Measurements from ENCODE around the gene SF3B1. TPM values are rescaled to one million over a fixed set of nuclear protein-coding genes. Genes with fewer than 3 reads are reported as not detected.

Gene SF3B1
- total and polyA plus RNA-seq, 8 donors = 203 to 613 (median 488) TPM

GRCh38 chr2:197414515-197414914 lies 20.3 kb downstream of the SF3B1 start:
- intact Hi-C loops (cut with DNase I) = no loop called here
- H3K27me3 ChIP-seq = no peaks in the 10 kb centered on the region
- no peak overlapping the region for H3K4me3 ChIP-seq
- ATAC-seq (no peak), DNase-seq (no peak)
- peaks cover 0 to 100% of the 10 kb centered on the region in 2 donors for H3K36me3 ChIP-seq
- H3K27ac ChIP-seq = no peak overlapping the region
- no peaks in the 10 kb centered on the region for H3K4me1 ChIP-seq
- TF ChIP-seq CTCF (IDR thresholded peaks at IDR 0.05) = no peak
- no peaks in the 10 kb centered on the region for H3K9me3 ChIP-seq

GRCh38 chr2:197414039-197414438 lies 20.8 kb downstream of the SF3B1 start:
- H3K4me3 ChIP-seq = no peak overlapping the region
- H3K27ac ChIP-seq = no peak overlapping the region
- H3K4me1 ChIP-seq = no peaks in the 10 kb centered on the region
- no peak for TF ChIP-seq CTCF (IDR thresholded peaks at IDR 0.05)
- peaks cover 0 to 100% of the 10 kb centered on the region in 2 donors for H3K36me3 ChIP-seq
- DNase-seq (no peak), ATAC-seq (no peak)
- intact Hi-C loops (cut with DNase I) = no loop called here
- H3K27me3 ChIP-seq = no peaks in the 10 kb centered on the region
- no peaks in the 10 kb centered on the region for H3K9me3 ChIP-seq

- H3K36me3 ChIP-seq = peaks cover 14 to 100% of the 10 kb centered on the region in 2 donors
- TF ChIP-seq CTCF (IDR thresholded peaks at IDR 0.05) = no peak
Observed at GRCh38 chr2:197405582-197405981, 29.2 kb downstream of the SF3B1 start.

GRCh38 chr2:197399887-197400540 lies 34.8 kb downstream of the SF3B1 start:
- no peaks in the 10 kb centered on the region for H3K4me1 ChIP-seq
- DNase-seq (no peak), ATAC-seq (no peak)
- H3K4me3 ChIP-seq = no peak overlapping the region
- TF ChIP-seq CTCF (IDR thresholded peaks at IDR 0.05) = no peak
- intact Hi-C loops (cut with DNase I) = no loop called here
- no peaks in the 10 kb centered on the region for H3K27me3 ChIP-seq
- no peak overlapping the region for H3K27ac ChIP-seq
- peaks cover 7 to 100% of the 10 kb centered on the region in 2 donors for H3K36me3 ChIP-seq
- no peaks in the 10 kb centered on the region for H3K9me3 ChIP-seq

More at GRCh38 chr2:197405582-197405981, 29.2 kb downstream of the SF3B1 start:
- H3K4me1 ChIP-seq = no peaks in the 10 kb centered on the region
- no peaks in the 10 kb centered on the region for H3K27me3 ChIP-seq
- no peak overlapping the region for H3K4me3 ChIP-seq
- no peak overlapping the region for H3K27ac ChIP-seq
- intact Hi-C loops (cut with DNase I) = no loop called here
- H3K9me3 ChIP-seq = no peaks in the 10 kb centered on the region
- ATAC-seq = no peak
- DNase-seq = no peak

- ATAC-seq = no peak
- no peak for DNase-seq
- no peaks in the 10 kb centered on the region for H3K27me3 ChIP-seq
- H3K9me3 ChIP-seq = no peaks in the 10 kb centered on the region
- H3K4me1 ChIP-seq = no peaks in the 10 kb centered on the region
- H3K36me3 ChIP-seq = peaks cover 9 to 100% of the 10 kb centered on the region in 2 donors
- intact Hi-C loops (cut with DNase I) = no loop called here
- H3K27ac ChIP-seq = no peak overlapping the region
- TF ChIP-seq CTCF (IDR thresholded peaks at IDR 0.05) = no peak
- no peak overlapping the region for H3K4me3 ChIP-seq
Observed at GRCh38 chr2:197398913-197399312, 35.9 kb downstream of the SF3B1 start.

All from left lung (tissue), 10 donors.